B cell (primary cell): ENCODE results near the gene AS3MT. TPM values are rescaled to one million over a fixed set of nuclear protein-coding genes. Genes with fewer than 3 reads are reported as not detected.

Experiments used
- ATAC-seq: fragments of 200-7000 bp; cut with Tn5 transposase; one replicate; pipeline ENCODE4 v1.10.0; 2021; ENCODE audit warnings: low read depth, mild to moderate bottlenecking, moderate number of reproducible peaks, moderate library complexity
- CTCF ChIA-PET: fragments of 350-600 bp; sonication (Branson Sonifier 250); formaldehyde crosslinking; loops from one replicate; lab custom pipeline; 2021; ENCODE audit warnings: antibody characterized with exemption, inconsistent platforms; lab: Charles Lee
- POLR2A ChIA-PET: fragments of 350-600 bp; sonication (Branson Sonifier 250); formaldehyde crosslinking; loops from one replicate; lab custom pipeline; 2021; ENCODE audit warnings: antibody characterized with exemption; lab: Charles Lee
- DNase-seq: peaks from one replicate; pipeline ENCODE4 v3.0.0; 2013
- H2AFZ ChIP-seq: 2 replicates; pipeline ENCODE4 v1.6.1; 2012; ENCODE audit warnings: mild to moderate bottlenecking, low read depth, low read length; ENCODE audit not compliant: insufficient read depth, poor library complexity, severe bottlenecking
- H3K27ac ChIP-seq, 2 donors: 1 replicate in 1 of 2; 2 replicates in 1 of 2; pipeline ENCODE4 v1.5.1; 2012 to 2013; ENCODE audit warnings: low read length in 2 of 2, mild to moderate bottlenecking in 2 of 2, moderate library complexity in 1 of 2
- H3K27me3 ChIP-seq, 4 experiments: fragments of 200-600 bp in 1 of 4; sonication (generic) in 1 of 4; replicated peaks in 1 of 4; 1 replicate in 2 of 4; 2 replicates in 2 of 4; pipeline versions ENCODE4 v1.6.1 to v1.7.0; 2013 to 2016; ENCODE audit warnings: low read length in 3 of 4, mild to moderate bottlenecking in 2 of 4, mixed read lengths in 1 of 4, moderate library complexity in 1 of 4; ENCODE audit not compliant: insufficient read depth in 4 of 4, control insufficient read depth in 3 of 4; ENCODE audit errors: control extremely low read depth in 1 of 4
- H3K36me3 ChIP-seq, 2 experiments: replicated peaks in 1 of 2; 1 replicate in 1 of 2; 2 replicates in 1 of 2; pipeline versions ENCODE4 v1.6.1 to v1.7.1; 2013; ENCODE audit warnings: low read length in 1 of 2; ENCODE audit not compliant: insufficient read depth in 2 of 2, control insufficient read depth in 1 of 2; ENCODE audit errors: control extremely low read depth in 1 of 2, extremely low read depth in 1 of 2
- H3K4me1 ChIP-seq, 2 donors: fragments of 200-600 bp in 1 of 2; sonication (generic) in 1 of 2; 1 replicate in 1 of 2; 2 replicates in 1 of 2; pipeline versions ENCODE4 v1.5.1 to v1.6.1; 2013 to 2017; ENCODE audit warnings: low read length in 2 of 2; ENCODE audit not compliant: control insufficient read depth in 2 of 2, insufficient read depth in 2 of 2
- H3K4me2 ChIP-seq: replicated peaks from 2 replicates; pipeline ENCODE3; 2012; ENCODE audit warnings: mild to moderate bottlenecking, low read depth, low read length; ENCODE audit not compliant: poor library complexity, severe bottlenecking
- H3K4me3 ChIP-seq, 5 experiments: fragments of 200-600 bp in 1 of 5; sonication (generic) in 1 of 5; 1 replicate in 3 of 5; 2 replicates in 2 of 5; pipeline versions ENCODE4 v1.5.1 to v1.7.0; 2011 to 2016; ENCODE audit warnings: low read length in 4 of 5, mild to moderate bottlenecking in 4 of 5, low read depth in 2 of 5, control low read depth in 1 of 5, moderate library complexity in 1 of 5; ENCODE audit not compliant: insufficient read depth in 1 of 5; ENCODE audit errors: control extremely low read depth in 1 of 5, extremely low read depth in 1 of 5
- H3K79me2 ChIP-seq: fragments of 200-600 bp; sonication (generic); one replicate; pipeline ENCODE4 v1.6.0; 2016; ENCODE audit warnings: low read length; ENCODE audit not compliant: control insufficient read depth, insufficient read depth
- H3K9ac ChIP-seq: fragments of 200-600 bp; sonication (generic); 2 replicates; pipeline ENCODE4 v1.6.1; 2017; ENCODE audit warnings: mild to moderate bottlenecking, low read length, moderate library complexity
- H3K9me3 ChIP-seq, 3 donors: one replicate each; pipeline versions ENCODE4 v1.6.1 to v1.7.1; 2013; ENCODE audit warnings: low read length in 2 of 3; ENCODE audit not compliant: control insufficient read depth in 2 of 3, insufficient read depth in 1 of 3; ENCODE audit errors: control extremely low read depth in 1 of 3
- H4K20me1 ChIP-seq: 2 replicates; pipeline ENCODE4 v1.6.0; 2012; ENCODE audit warnings: mild to moderate bottlenecking, low read length; ENCODE audit not compliant: insufficient read depth, control insufficient read depth, poor library complexity, severe bottlenecking
- H3K27ac Mint-ChIP-seq: one replicate; pipeline ENCODE4 v1.8.0; 2021; ENCODE audit warnings: mixed read lengths
- H3K27me3 Mint-ChIP-seq: one replicate; pipeline ENCODE4 v1.8.0; 2021; ENCODE audit warnings: mixed read lengths
- H3K4me1 Mint-ChIP-seq: one replicate; pipeline ENCODE4 v1.8.0; 2021; ENCODE audit warnings: mixed read lengths
- H3K4me3 Mint-ChIP-seq: one replicate; pipeline ENCODE4 v1.8.0; 2021; ENCODE audit warnings: mixed read lengths
- H3K9me3 Mint-ChIP-seq: one replicate; pipeline ENCODE4 v1.8.0; 2022; ENCODE audit warnings: mixed read lengths; ENCODE audit not compliant: insufficient read depth
- EZH2 ChIP-seq: IDR thresholded peaks from 2 replicates; pipeline ENCODE4 v1.6.1; 2012; ENCODE audit warnings: borderline replicate concordance, low read depth, mild to moderate bottlenecking, moderate library complexity, low read length; ENCODE audit not compliant: insufficient read depth, poor library complexity, severe bottlenecking
- WGBS: methylation state at CpG from one replicate; pipeline ENCODE4 v1.1.5; 2013; ENCODE audit warnings: missing lambda C conversion rate; ENCODE audit not compliant: insufficient coverage; 5-methylcytosine and 5-hydroxymethylcytosine counted together
- intact Hi-C: fragments of 100-400 bp; cut with micrococcal nuclease; formaldehyde crosslinking; loops from one replicate; pipeline ENCODE4 v1.10.0; 2022
- polyA plus RNA-seq: library from polyadenylated mRNA; depleted of rRNA; stranded (reverse); fragments of >200 nt; gene quantifications from 2 replicates; pipeline ENCODE4 v1.2.3, GENCODE V29; 2012
- total RNA-seq, 2 donors: library from RNA; stranded (reverse); fragments of 120-200 nt in 1 of 2; gene quantifications; 1 replicate in 1 of 2; 2 replicates in 1 of 2; pipeline versions ENCODE4 v1.2.3 to v1.2.4, GENCODE V29; 2013 to 2022
- TF ChIP-seq, protein P1 (sequence below): fragments of 200-600 bp; IDR thresholded peaks from one replicate; pipeline ENCODE4 v1.8.0; 2022; ENCODE audit warnings: antibody characterized with exemption, mild to moderate bottlenecking

The AS3MT gene
- total and polyA plus RNA-seq, 2 donors (not counting 1 experiment from before 2014, with no cell fraction given): 0.25 TPM; not detected in 1

GRCh38 chr10:102923601-102924000 lies 54.3 kb downstream of the AS3MT start:
- Mint-ChIP-seq H3K4me1 (peaks cover 49% of the 10 kb centered on the region), H3K9me3 (no peaks in the 10 kb centered on the region), H3K27ac (no peak overlapping the region), H3K27me3 (no peaks in the 10 kb centered on the region), H3K4me3 (no peak overlapping the region)
- Histone ChIP-seq H4K20me1 (no peaks in the 10 kb centered on the region), H3K9me3 (no peaks in the 10 kb centered on the region), H3K27ac (no peak overlapping the region), H3K79me2 (peaks cover 33% of the 10 kb centered on the region), H2AFZ (no peak overlapping the region), H3K4me3 (no peak overlapping the region), H3K27me3 (no peaks in the 10 kb centered on the region), H3K4me1 (peaks cover 22 to 29% of the 10 kb centered on the region in 2 donors), H3K9ac (no peak overlapping the region), H3K4me2 (no peak overlapping the region), H3K36me3 (peaks cover 0 to 1% of the 10 kb centered on the region in 2 experiments)
- CTCF ChIA-PET: interaction anchor here (1.1 kb wide), 1 partner anchor 321 kb away, joined by 3 read pairs; no protein-coding TSS in a partner anchor
- DNase-seq: no peak
- ATAC-seq: no peak
- POLR2A ChIA-PET: no interaction called here
- TF ChIP-seq EZH2: no peak
- TF ChIP-seq, protein P1, sequence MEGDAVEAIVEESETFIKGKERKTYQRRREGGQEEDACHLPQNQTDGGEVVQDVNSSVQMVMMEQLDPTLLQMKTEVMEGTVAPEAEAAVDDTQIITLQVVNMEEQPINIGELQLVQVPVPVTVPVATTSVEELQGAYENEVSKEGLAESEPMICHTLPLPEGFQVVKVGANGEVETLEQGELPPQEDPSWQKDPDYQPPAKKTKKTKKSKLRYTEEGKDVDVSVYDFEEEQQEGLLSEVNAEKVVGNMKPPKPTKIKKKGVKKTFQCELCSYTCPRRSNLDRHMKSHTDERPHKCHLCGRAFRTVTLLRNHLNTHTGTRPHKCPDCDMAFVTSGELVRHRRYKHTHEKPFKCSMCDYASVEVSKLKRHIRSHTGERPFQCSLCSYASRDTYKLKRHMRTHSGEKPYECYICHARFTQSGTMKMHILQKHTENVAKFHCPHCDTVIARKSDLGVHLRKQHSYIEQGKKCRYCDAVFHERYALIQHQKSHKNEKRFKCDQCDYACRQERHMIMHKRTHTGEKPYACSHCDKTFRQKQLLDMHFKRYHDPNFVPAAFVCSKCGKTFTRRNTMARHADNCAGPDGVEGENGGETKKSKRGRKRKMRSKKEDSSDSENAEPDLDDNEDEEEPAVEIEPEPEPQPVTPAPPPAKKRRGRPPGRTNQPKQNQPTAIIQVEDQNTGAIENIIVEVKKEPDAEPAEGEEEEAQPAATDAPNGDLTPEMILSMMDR: no peak
- intact Hi-C loops: no loop called here

- WGBS: 100% methylated on average over 2 of the region's 6 CpGs
- H3K9ac ChIP-seq: no peak overlapping the region
- intact Hi-C loops: no loop called here
- H3K79me2 ChIP-seq: peaks cover 22% of the 10 kb centered on the region
- H3K27ac ChIP-seq: no peak overlapping the region
- no peaks in the 10 kb centered on the region for H3K27me3 Mint-ChIP-seq
- H3K4me1 Mint-ChIP-seq: peaks cover 23% of the 10 kb centered on the region
- H3K4me3 ChIP-seq: no peak overlapping the region
- H3K27me3 ChIP-seq: no peaks in the 10 kb centered on the region
- peaks cover 0 to 7% of the 10 kb centered on the region in 2 donors for H3K4me1 ChIP-seq
- no peak overlapping the region for H2AFZ ChIP-seq
- TF ChIP-seq, protein P1: no peak
- no peak for TF ChIP-seq EZH2
- DNase-seq: no peak
- CTCF ChIA-PET: no interaction called here
- no peaks in the 10 kb centered on the region for H4K20me1 ChIP-seq
- POLR2A ChIA-PET: no interaction called here
- peaks cover 0 to 1% of the 10 kb centered on the region in 2 experiments for H3K36me3 ChIP-seq
- H3K4me2 ChIP-seq: no peak overlapping the region
- H3K9me3 ChIP-seq: peaks cover 0 to 5% (median 0%) of the 10 kb centered on the region in 3 donors
- no peaks in the 10 kb centered on the region for H3K9me3 Mint-ChIP-seq
- H3K4me3 Mint-ChIP-seq: no peak overlapping the region
- no peak for ATAC-seq
- H3K27ac Mint-ChIP-seq: no peak overlapping the region
These were observed 57.6 kb downstream of the AS3MT start for GRCh38 chr10:102926842-102927241.
